Esophagus squamous epithelium (tissue), 4 donors: ENCODE results near the gene SEBOX.

Experiments used
- POLR2A ChIP-seq, 4 donors: fragments of 450-650 bp; IDR thresholded peaks; one replicate each; pipeline ENCODE4 v1.6.1; 2017; ENCODE audit warnings: antibody characterized with exemption in 4 of 4, mild to moderate bottlenecking in 4 of 4, moderate library complexity in 3 of 4
- TF ChIP-seq, protein P1 (sequence below), 6 experiments: fragments of 450-650 bp in 4 of 6; fragments of 200-600 bp in 2 of 6; sonication (generic) in 2 of 6; IDR thresholded peaks; one replicate each; pipeline ENCODE4 v1.5.1; 2016 to 2019; ENCODE audit warnings: antibody characterized with exemption in 6 of 6, mild to moderate bottlenecking in 4 of 6, moderate library complexity in 4 of 6

- peak in 1 of 4 donors; percentile 6 for TF ChIP-seq POLR2A (IDR thresholded peaks at IDR 0.05)
- TF ChIP-seq, protein P1, sequence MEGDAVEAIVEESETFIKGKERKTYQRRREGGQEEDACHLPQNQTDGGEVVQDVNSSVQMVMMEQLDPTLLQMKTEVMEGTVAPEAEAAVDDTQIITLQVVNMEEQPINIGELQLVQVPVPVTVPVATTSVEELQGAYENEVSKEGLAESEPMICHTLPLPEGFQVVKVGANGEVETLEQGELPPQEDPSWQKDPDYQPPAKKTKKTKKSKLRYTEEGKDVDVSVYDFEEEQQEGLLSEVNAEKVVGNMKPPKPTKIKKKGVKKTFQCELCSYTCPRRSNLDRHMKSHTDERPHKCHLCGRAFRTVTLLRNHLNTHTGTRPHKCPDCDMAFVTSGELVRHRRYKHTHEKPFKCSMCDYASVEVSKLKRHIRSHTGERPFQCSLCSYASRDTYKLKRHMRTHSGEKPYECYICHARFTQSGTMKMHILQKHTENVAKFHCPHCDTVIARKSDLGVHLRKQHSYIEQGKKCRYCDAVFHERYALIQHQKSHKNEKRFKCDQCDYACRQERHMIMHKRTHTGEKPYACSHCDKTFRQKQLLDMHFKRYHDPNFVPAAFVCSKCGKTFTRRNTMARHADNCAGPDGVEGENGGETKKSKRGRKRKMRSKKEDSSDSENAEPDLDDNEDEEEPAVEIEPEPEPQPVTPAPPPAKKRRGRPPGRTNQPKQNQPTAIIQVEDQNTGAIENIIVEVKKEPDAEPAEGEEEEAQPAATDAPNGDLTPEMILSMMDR (IDR thresholded peaks at IDR 0.05) = no peak
Observed at GRCh38 chr17:28335959-28336871, 28.8 kb downstream of the SEBOX start.
